H7 (cell line): ENCODE measurements around the gene DCHS1. TPM values are rescaled to one million over a fixed set of nuclear protein-coding genes. Genes with fewer than 3 reads are reported as not detected.

Experiments used
- DNase-seq: peaks from one replicate; pipeline ENCODE4 v3.0.0; 2012
- H3K27me3 ChIP-seq: 2 replicates; pipeline ENCODE4 v1.6.0; 2011; ENCODE audit warnings: mild to moderate bottlenecking, low read length; ENCODE audit not compliant: control insufficient read depth, insufficient read depth
- H3K36me3 ChIP-seq: replicated peaks from 2 replicates; pipeline ENCODE4 v1.5.1; 2011; ENCODE audit warnings: low read length; ENCODE audit not compliant: control insufficient read depth, insufficient read depth
- H3K4me3 ChIP-seq: 2 replicates; pipeline ENCODE4 v1.5.1; 2011; ENCODE audit warnings: low read depth, mild to moderate bottlenecking, control low read depth, low read length, moderate library complexity; ENCODE audit not compliant: insufficient read depth
- total RNA-seq: library from RNA; depleted of rRNA; stranded (reverse); fragments of >200 nt; shearing (Covaris generic); gene quantifications from 2 replicates; pipeline ENCODE4 v1.2.3, GENCODE V29; 2014

DCHS1 gene
- total RNA-seq, 1 experiment from 2014 or later = 15.7 TPM

DNA sequence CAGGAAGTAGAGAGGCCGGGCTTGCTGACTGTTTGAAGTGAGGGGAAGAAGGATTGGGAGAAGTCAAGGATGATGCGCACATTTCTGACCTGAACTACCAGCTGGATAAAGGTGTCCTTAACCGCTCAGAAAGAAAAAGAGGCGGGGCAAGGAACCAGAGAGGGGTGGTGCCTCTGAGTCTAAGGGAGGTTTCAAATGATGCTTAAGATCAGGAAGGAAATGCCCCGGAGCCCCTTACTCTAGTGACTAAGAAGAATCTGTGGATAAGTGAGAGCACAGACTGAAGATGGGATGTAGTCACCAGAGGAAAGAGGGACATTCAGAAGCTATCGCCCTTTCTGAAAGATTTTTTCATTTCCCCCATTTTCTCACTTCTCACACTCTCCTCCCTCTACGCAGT is 12.7 kb downstream of the DCHS1 start:
- H3K4me3 ChIP-seq = no peak overlapping the region
- H3K36me3 ChIP-seq = no peaks in the 10 kb centered on the region
- peak; percentile 53 for DNase-seq
- H3K27me3 ChIP-seq = no peaks in the 10 kb centered on the region

DNA sequence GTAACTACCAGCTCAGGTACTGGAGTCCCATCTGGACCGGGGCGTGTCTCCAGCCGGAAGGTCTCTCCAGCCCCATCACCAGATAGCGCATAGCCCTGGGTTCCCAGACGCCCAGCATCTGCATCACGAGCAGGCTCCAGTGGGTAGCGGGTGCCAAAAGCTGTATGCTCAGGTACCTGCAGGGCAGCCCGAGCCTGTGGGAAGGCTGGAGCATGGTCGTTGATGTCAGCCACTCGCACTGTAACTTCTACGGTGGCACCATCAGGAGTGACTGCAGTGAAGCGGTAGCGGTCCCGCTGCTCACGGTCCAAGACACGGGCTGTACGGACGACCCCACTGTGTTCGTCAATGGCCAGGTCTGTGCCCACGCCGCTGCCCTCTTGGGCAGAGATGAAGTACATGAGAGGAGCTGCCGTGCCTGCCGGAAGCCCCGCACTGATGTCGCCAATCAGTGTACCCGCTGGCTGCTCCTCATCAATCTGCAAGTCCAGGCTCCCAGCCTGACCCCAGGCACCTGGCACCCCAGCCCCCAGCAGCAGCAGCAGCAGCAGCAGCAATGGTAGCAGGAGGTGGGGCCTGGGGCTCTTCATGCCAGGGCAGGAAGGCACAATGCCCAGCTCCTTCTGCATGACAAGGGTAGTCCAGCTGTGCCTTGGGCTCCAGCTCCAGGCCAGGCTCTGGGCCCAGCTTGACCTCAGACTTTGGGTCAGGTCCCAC is 14.5 kb downstream of the DCHS1 start:
- H3K4me3 ChIP-seq = no peak overlapping the region
- H3K27me3 ChIP-seq = no peaks in the 10 kb centered on the region
- no peak for DNase-seq
- H3K36me3 ChIP-seq = no peaks in the 10 kb centered on the region

DNA sequence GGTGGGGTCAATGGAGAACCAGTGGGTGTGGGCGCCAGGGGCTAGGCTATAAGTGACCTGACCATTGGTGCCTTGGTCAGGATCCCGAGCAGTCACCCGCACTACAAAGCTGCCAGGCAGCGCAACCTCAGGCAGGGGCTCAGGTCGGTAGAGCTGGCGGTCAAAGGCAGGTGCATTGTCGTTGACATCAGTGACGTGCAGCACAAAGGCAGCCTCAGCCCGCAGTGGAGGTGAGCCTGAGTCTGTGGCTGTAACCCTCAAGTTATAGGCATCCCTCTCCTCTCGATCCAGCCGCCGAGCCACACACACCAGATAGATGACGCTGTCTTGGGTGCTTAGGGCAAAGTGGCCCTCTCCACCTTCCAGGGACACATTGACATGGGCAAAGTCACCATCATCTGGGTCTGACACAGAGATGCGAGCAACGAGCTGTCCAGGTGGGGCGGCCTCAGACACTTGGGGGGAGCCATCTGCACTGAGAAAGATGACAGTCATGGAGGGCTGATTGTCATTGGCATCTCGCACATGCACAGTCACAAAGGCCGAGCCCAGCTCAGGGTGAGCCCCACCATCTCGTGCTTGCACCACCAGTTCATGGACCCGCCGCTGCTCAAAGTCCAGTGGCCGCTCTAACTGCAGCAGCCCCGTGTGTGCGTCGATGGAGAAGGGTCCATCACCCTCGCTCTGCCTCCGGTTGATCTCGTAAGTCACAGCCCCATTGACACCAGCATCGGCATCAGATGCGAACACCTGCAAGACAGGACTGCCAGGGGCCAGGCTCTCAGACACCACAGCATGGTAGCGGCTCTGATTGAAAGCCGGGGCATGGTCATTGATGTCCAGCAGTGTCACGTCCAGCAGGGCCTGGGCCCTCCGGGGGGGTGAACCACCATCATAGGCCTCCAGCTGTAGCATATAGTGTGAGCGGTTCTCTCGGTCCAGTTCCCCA is 15.3 kb downstream of the DCHS1 start:
- Histone ChIP-seq H3K4me3 (no peak overlapping the region), H3K27me3 (no peaks in the 10 kb centered on the region), H3K36me3 (no peaks in the 10 kb centered on the region)
- DNase-seq = no peak

DNA sequence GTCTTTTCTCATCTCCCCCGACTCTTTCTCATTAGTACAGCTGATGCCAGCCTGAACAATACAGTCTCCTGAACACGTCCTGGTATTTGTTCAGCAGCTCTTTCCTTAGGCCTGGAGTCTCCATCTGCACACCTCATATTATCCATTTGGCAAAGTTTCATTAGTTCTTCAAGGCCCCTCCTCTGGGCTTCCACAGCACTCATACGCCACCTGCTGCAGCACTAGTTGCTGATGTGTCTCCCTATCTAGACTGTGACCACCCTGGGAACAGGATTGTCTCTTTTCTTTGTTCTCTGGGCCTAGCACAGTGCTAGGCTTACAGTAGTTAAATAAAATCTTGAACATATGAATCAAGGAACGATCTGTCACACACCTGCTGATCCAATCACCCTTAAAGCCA is 17.2 kb downstream of the DCHS1 start:
- Histone ChIP-seq H3K4me3 (no peak overlapping the region), H3K36me3 (no peaks in the 10 kb centered on the region)
- no peak for DNase-seq

DNA sequence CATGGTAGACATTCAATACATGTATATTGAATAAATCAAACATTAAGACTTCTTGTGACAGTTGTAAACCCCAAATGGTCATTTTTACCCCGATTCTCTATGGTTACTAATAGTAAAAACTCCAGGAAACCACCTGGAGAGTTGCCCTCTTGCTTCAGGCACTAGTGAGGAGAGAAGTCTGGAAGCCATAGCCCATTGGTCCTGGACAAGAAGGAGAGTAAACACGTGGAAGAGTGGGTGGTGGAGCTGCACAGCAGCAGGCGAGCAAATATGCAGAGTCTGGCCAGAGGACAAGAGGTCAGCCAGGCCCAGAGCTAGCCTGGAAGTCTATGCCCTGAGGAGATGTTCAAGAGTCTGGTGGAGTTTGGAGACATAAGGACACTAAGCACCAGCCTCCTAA is 17.7 kb downstream of the DCHS1 start:
- Histone ChIP-seq H3K4me3 (no peak overlapping the region), H3K27me3 (no peaks in the 10 kb centered on the region), H3K36me3 (no peaks in the 10 kb centered on the region)
- DNase-seq = no peak

More for the DNA sequence above, 17.2 kb downstream of the DCHS1 start:
- H3K27me3 ChIP-seq = no peaks in the 10 kb centered on the region

DNA sequence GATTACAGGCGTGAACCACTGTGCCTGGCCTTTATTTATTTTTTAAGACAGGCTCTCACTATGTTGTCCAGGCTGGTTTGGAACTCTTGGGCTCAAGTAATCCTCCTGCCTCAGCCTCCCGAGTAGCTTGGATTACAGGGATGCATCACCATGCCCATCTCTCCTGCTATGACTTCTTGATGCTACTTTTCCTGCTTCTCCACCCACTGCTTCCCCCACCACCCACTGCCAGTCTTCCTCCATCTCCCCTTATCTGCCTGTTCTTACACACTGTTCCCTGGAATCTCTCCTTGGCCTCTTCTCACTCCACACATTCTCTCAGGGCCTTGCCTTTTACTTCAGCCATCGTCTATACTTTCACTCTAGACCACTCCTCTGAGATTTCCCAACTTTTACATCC is 19.1 kb downstream of the DCHS1 start:
- H3K4me3 ChIP-seq = no peak overlapping the region
- H3K27me3 ChIP-seq = peaks cover 4% of the 10 kb centered on the region
- DNase-seq = no peak
- no peaks in the 10 kb centered on the region for H3K36me3 ChIP-seq

DNA sequence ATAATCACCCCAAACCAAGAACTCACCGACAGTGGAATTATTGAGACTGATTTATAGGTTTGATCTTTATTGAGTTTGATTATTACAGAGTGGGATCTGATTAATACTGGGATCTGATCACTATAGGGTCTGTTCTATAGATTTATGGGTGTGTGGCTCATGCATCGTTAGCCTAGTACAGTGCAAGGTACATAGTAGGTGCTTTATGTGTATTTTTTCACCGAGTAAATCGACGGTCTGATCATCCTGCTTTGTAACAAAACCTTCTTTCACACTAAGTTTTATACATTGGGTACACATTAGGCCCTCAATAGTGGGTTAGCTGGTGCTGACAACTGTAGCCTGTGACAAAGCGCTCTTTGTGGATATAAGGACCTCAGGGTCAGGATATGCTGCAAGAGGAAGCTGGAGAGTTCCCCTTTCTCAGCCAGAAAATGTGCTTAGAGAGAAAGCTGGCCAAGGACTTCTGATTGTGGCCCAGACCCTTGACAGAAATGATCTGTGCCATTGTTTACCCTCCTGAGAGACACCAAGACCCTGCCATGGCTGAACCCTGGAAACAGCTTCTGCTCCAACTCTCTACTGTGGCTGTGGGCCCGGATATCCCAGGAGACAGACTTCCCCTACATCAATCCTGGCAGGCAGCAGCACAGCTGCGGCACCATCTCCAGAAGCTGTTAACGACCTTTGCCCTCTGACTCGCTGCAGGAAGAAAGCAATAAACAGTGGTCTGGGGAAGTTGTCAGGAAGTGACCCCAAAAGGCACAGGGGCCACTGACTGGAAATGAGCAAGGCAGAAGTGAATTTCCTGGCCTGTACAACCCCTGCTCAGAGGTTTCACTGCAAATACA is 20.3 kb downstream of the DCHS1 start:
- H3K27me3 ChIP-seq = peaks cover 16% of the 10 kb centered on the region
- H3K4me3 ChIP-seq = no peak overlapping the region
- H3K36me3 ChIP-seq = no peaks in the 10 kb centered on the region
- no peak for DNase-seq

DNA sequence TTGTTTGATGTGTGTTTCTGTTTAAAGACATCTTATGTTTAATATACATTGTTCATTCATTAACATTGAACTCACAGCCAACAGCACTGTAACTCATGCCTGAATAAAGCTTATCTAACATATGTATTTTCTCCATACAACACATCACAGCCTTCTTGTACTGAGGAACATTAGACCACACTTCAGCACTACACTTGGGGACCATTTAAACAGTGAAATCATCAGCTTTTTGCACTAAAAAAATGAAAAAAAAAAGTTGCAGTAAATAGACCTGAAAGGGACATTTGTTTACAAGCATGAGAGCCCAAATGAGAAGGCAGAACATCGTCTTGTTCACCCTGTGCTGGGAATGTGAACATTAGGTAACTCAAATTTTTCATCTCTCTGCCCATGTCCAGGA is 21.1 kb downstream of the DCHS1 start:
- H3K4me3 ChIP-seq = no peak overlapping the region
- no peak for DNase-seq
- H3K27me3 ChIP-seq = peaks cover 23% of the 10 kb centered on the region
- H3K36me3 ChIP-seq = no peaks in the 10 kb centered on the region

DNA sequence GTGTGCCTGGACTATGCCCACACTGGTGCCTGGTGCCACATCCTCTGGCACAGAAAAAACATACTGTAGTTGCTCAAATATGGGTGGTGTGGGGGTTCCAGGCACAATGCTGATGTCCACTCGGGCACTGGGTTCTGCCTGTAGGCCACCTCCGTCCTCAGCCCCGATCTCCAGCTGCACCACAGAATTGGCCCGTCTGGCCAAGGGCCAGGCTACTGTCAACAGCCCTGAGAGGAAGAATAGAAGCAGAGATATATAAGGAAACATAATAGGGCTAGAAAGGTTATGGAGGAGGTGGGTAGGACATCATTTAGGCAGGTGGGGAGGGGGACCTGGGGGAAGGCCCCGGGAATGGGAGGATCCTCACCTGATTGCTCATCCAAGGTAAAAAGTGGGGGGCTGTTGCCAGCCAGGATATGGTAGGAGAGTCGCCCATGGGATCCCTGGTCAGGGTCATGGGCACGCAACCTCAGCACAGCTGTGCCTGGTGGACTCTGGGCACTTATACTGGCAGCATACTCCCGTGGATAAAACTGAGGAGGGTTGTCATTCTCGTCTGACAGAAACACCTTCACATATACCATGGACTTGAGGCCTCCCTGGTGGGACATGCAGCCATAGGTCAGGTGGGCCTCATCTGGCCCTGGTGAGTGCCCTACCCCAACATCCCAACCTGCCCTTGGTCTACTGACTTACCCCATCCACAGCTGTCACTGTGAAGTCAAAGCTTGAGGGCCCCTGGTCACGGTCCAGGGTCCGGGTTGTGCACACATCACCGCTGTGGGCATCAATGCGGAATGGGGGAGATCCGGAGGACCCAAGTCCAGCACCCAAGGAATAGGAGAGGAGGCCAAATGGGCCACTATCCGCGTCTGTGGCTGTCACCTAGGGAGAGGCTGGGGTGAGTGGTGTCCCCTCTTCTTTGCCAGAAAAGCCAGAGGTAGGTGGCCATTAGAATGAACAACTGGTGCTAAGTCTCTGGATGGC is 21.9 kb downstream of the DCHS1 start:
- Histone ChIP-seq H3K36me3 (no peaks in the 10 kb centered on the region; the same call in 1 of the 2 replicates), H3K27me3 (peaks cover 29% of the 10 kb centered on the region), H3K4me3 (no peak overlapping the region)
- DNase-seq = no peak

DNA sequence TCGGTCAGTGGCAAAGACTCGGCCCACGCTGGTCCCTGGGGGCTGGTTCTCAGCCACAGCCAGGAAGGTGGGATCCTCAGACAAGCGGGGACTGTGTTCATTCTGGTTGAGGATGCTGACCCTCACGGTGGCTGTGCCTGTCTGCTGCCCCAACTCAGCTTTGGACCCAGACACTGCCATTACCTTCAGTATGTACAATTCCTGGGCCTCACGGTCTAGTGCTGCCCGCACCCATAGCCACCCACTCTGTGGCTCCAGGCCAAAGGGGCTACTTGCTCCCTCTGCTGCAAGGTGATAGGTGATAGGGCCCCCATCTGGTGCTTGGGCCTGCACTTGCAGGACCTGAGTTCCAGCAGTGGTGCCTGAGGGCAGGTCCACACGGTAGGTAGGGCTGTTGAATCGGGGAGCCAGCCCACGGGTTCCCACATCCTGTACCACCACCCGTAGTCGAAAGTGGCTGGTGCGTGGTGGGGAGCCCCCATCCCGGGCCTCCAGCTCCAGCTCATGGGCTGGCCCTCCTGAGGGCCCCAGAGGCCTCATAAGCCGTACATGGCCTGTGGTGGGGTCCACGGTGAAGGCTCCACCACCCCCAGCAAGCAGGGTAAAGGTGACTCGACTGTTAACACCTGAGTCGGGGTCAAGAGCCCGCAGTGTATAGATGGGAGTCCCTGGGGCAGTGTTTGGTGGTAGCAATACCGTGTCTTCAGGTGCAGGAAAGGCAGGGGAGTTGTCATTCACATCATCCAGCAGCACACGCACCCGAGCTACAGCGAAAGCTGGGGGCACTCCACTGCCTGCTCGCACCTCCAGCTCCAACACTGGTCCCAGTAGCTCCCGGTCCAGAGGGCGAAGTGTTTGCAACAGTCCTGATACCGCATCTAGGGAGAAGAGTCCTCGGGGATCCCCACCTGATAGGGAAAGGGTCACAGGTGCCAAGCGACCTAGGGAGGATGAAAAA is 23.2 kb downstream of the DCHS1 start:
- peak; percentile 22 for DNase-seq
- H3K4me3 ChIP-seq = no peak overlapping the region
- H3K36me3 ChIP-seq = no peaks in the 10 kb centered on the region; the same call in none of the 2 replicates
- peaks cover 29% of the 10 kb centered on the region for H3K27me3 ChIP-seq

DNA sequence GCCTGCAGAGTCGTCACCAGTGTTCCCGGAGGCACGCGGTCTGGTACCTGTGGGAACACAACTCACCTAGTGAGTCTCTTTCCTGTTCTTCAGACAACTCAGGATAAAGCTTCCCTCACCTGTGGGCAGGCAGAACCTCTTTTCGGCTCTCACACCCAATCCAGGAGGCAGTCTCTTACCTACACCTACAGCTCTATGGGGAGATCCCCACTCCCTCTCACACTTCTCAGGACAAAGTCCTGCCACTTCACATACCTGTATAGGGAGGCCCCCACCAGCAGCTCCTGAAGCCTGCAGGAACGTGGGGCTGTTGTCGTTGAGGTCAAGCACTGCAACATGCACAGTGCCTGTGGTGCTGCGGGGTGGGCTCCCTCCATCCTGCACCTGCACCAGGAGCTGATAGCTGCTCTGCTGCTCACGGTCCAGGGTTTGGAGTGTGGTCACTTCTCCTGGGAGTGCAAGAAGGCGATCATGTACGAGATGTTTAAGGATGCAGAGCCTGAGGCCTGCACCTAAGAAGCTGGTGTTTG is 24.2 kb downstream of the DCHS1 start:
- Histone ChIP-seq H3K4me3 (no peak overlapping the region), H3K36me3 (no peaks in the 10 kb centered on the region; the same call in none of the 2 replicates), H3K27me3 (peaks cover 29% of the 10 kb centered on the region)
- peak; percentile 30 for DNase-seq

DNA sequence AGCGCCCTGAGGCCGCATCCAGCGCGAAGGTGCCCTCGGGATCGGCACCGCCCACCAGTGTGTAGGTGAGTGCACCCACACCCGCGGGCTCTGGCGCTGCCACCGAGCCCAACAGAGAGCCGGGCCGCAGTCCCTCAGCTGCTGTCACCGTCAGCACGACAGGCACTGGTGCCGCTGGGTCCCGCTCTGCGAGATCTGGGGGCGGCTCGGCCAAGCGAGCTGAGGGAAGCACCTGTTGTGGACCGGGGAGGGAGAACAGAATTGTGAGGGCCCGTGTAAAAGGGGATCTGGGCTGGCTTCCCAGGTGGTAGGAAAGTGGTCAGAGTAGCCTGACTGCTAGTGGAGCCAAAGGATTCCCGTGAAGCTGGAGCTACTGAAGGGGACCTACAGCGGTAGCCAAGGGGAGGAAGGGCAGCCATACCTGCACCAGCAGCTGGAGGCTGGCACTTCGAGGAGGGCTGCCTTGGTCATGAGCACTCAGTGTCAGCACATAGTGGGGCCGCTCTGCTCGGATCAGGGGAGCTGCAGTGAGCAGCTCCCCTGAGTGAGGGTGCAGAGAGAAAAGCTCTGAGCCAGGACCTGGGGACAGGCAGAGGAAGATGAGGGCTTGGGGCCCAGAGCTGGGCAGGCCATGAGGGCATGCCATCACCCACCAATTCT is 24.8 kb downstream of the DCHS1 start:
- Histone ChIP-seq H3K27me3 (peaks cover 29% of the 10 kb centered on the region), H3K36me3 (peaks cover 1% of the 10 kb centered on the region), H3K4me3 (peak overlapping the region; percentile 51)
- no peak for DNase-seq
